Prostate gland (tissue), 2 donors: ENCODE results near the gene CHTF18. TPM values are rescaled to one million over a fixed set of nuclear protein-coding genes. Genes with fewer than 3 reads are reported as not detected.

Source experiments
- DNase-seq: peaks from one replicate; pipeline ENCODE4 v3.0.0-alpha.2; 2019; ENCODE audit warnings: low spot score
- H3K27ac ChIP-seq, 2 donors: fragments of 200-600 bp; sonication (generic); 2 replicates each; pipeline ENCODE4 v1.5.1; 2017 to 2019
- H3K27me3 ChIP-seq: fragments of 200-600 bp; sonication (generic); replicated peaks from 2 replicates; pipeline ENCODE4 v1.5.1; 2019; ENCODE audit not compliant: insufficient read depth
- H3K36me3 ChIP-seq, 2 donors: fragments of 200-600 bp; sonication (generic); 1 replicate in 1 of 2; 2 replicates in 1 of 2; pipeline versions ENCODE4 v1.5.1 to v1.8.1; 2017 to 2019
- H3K4me1 ChIP-seq: fragments of 200-600 bp; sonication (generic); replicated peaks from 2 replicates; pipeline ENCODE4 v1.5.1; 2019
- H3K4me3 ChIP-seq, 2 donors: fragments of 200-600 bp; sonication (generic); 2 replicates each; pipeline ENCODE4 v1.5.1; 2017 to 2019
- H3K9me3 ChIP-seq: fragments of 200-600 bp; sonication (generic); 2 replicates; pipeline ENCODE4 v1.5.1; 2017
- CTCF ChIP-seq, 4 experiments: fragments of 200-600 bp in 2 of 4; fragments of 450-650 bp in 2 of 4; sonication (generic) in 2 of 4; IDR thresholded peaks; 1 replicate in 3 of 4; 2 replicates in 1 of 4; pipeline ENCODE4 v1.5.1; 2016 to 2019; ENCODE audit warnings: antibody characterized with exemption in 4 of 4, mild to moderate bottlenecking in 2 of 4, moderate library complexity in 2 of 4
- POLR2A ChIP-seq: fragments of 450-650 bp; IDR thresholded peaks from one replicate; pipeline ENCODE4 v1.6.1; 2016; ENCODE audit warnings: antibody characterized with exemption, mild to moderate bottlenecking
- POLR2AphosphoS5 ChIP-seq: sonication (generic); formaldehyde crosslinking; IDR thresholded peaks from one replicate; pipeline ENCODE4 v1.6.1; 2017; ENCODE audit warnings: antibody characterized with exemption
- WGBS: methylation state at CpG from one replicate; pipeline ENCODE4 v1.1.5; 2018; 5-methylcytosine and 5-hydroxymethylcytosine counted together
- intact Hi-C: fragments of 100-400 bp; cut with DNase I; formaldehyde crosslinking; loops from one replicate; pipeline ENCODE4 v1.14.2; 2022
- total RNA-seq, 2 donors: library from RNA; depleted of rRNA; stranded (reverse); fragments of >200 nt; gene quantifications; one replicate each; pipeline ENCODE4 v1.1.0, GENCODE V29; 2016

The CHTF18 gene
- total RNA-seq, 2 donors from 2014 or later = 7.8 to 57.5 TPM

DNA sequence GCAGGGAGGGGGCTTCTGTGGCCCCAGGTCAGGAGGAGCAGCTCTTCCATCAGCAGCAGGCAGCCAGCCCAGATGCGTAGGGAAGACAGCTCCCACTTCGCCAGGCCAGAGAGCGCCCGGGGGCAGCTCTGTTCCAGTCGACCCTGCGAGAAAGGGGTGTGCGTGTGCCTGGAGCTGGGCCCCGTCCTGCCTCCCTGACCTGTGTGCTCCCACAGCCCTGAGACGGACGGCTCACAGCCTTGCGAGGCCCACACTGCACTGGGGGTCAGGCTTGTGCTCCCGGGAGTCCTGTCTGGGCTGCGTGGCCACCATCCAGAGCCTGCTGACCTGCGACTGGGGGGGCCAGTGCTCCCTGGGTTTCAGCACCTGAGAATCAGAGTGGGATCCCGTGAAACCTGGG is 28.4 kb upstream of the CHTF18 start:
- Histone ChIP-seq H3K9me3 (no peaks in the 10 kb centered on the region), H3K27me3 (no peaks in the 10 kb centered on the region), H3K4me1 (no peaks in the 10 kb centered on the region), H3K36me3 (no peaks in the 10 kb centered on the region), H3K4me3 (no peak overlapping the region), H3K27ac (no peak overlapping the region)
- WGBS = 68% methylated on average over 15 of the region's 15 CpGs
- TF ChIP-seq POLR2A (no peak), POLR2AphosphoS5 (no peak), CTCF (IDR thresholded peaks at IDR 0.05) (no peak)
- no peak for DNase-seq
- intact Hi-C loops = no loop called here

DNA sequence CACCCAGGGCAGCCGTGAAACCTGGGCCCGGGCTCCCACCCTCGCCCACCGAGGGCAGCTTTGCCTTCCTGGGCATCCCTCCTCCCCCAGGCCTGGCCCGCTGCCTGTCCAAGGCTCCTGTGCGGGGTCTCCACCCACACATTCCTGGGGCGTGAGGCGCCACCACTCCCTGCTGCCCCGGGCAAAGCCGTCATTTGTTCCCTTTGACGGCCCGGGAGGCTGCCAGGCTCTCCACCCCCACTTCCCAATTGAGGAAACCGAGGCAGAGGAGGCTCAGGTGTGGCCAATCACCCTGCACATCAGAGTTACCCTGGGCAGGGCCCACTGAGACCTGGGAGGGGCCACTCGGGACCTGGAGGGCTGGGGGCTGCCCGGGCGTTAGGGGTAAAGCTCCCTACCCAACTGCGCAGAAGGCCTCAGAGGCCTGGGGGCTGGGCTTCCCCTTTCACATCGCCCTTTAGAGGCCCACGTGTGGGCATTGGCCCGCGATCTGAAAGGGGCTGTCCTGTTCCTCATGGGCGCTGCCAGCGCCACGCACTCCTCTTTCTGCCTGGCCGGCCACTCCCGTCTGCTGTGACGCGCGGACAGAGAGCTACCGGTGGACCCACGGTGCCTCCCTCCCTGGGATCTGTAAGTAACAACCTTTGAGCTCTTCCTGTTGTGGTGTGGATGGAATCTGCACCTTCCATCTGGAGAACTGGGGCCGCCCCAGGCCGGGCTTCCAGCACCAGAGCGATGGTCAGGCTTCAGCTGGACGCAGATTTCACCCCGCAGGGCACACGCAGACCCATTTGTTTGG is 27.7 kb upstream of the CHTF18 start, which contains the start of gene MSLN:
Gene MSLN, plus strand, starts transcription at position 190 of the 799 bp plus-strand sequence. CDS start 1,947 bp downstream, outside the sequence.
- Histone ChIP-seq H3K36me3 (no peaks in the 10 kb centered on the region), H3K27ac (no peak within 1 kb of the TSS), H3K4me3 (no peak within 1 kb of the TSS), H3K9me3 (no peaks in the 10 kb centered on the region), H3K4me1 (no peaks in the 10 kb centered on the region), H3K27me3 (no peaks in the 10 kb centered on the region)
- intact Hi-C loops = no loop called here
- 74% methylated on average over 37 of the region's 37 CpGs for WGBS
- no peak for TF ChIP-seq POLR2AphosphoS5
- TF ChIP-seq CTCF (IDR thresholded peaks at IDR 0.05) = no peak
- no peak for TF ChIP-seq POLR2A
- DNase-seq = no peak

- H3K4me1 ChIP-seq = no peaks in the 10 kb centered on the region
- intact Hi-C loops = no loop called here
- no peaks in the 10 kb centered on the region for H3K36me3 ChIP-seq
- H3K27me3 ChIP-seq = no peaks in the 10 kb centered on the region
- DNase-seq = no peak
- no peak overlapping the region for H3K27ac ChIP-seq
- no peak for TF ChIP-seq CTCF (IDR thresholded peaks at IDR 0.05)
- no peak for TF ChIP-seq POLR2AphosphoS5
- no peak for TF ChIP-seq POLR2A
- H3K9me3 ChIP-seq = no peaks in the 10 kb centered on the region
- 80% methylated on average over 21 of the region's 22 CpGs for WGBS
- H3K4me3 ChIP-seq = no peak overlapping the region
Observed at GRCh38 chr16:761625-762513, 26.6 kb upstream of the CHTF18 start.

GRCh38 chr16:762595-763268 is 25.7 kb upstream of the CHTF18 start:
- intact Hi-C loops = no loop called here
- H3K36me3 ChIP-seq = no peaks in the 10 kb centered on the region
- H3K27me3 ChIP-seq = no peaks in the 10 kb centered on the region
- WGBS = 79% methylated on average over 16 of the region's 17 CpGs
- no peaks in the 10 kb centered on the region for H3K9me3 ChIP-seq
- TF ChIP-seq POLR2AphosphoS5 (no peak), CTCF (IDR thresholded peaks at IDR 0.05) (no peak), POLR2A (no peak)
- no peak for DNase-seq
- no peak overlapping the region for H3K27ac ChIP-seq
- no peaks in the 10 kb centered on the region for H3K4me1 ChIP-seq
- no peak overlapping the region for H3K4me3 ChIP-seq
